Erythroblast (primary cell): ENCODE measurements around the gene PCGF2.
"Not testable (repeated sequence)": the region's sequence is repeated elsewhere in the genome, so short reads cannot be mapped to it uniquely, and the experiment has no call there.

Experiments used
- GATA1 ChIP-seq: IDR thresholded peaks from 2 replicates; pipeline ENCODE4 v1.6.1; 2011; ENCODE audit warnings: low read depth, mild to moderate bottlenecking, control low read depth, low read length, moderate library complexity
- POLR2A ChIP-seq: IDR thresholded peaks from 2 replicates; pipeline ENCODE4 v1.6.1; 2011; ENCODE audit warnings: mild to moderate bottlenecking, low read length

GRCh38 chr17:38726145-38726544 lies 22.0 kb downstream of the PCGF2 start:
- TF ChIP-seq POLR2A, GATA1: not testable (repeated sequence)
